Keratinocyte (primary cell): Measurements from ENCODE around the gene SENP1.

Experiments
- EZH2 ChIP-seq: IDR thresholded peaks from one replicate; pipeline ENCODE4 v1.6.1; 2012; ENCODE audit warnings: inconsistent platforms, mild to moderate bottlenecking, low read length, moderate library complexity
- TF ChIP-seq, protein P1 (sequence below), 3 experiments: IDR thresholded peaks in 1 of 3; conservative IDR thresholded peaks in 1 of 3; optimal IDR thresholded peaks in 1 of 3; 2 replicates in 2 of 3; 3 replicates in 1 of 3; pipeline versions ENCODE3 to v1.5.1; 2011; ENCODE audit warnings: low read length in 3 of 3, mild to moderate bottlenecking in 3 of 3, moderate library complexity in 2 of 3, control low read depth in 1 of 3, inconsistent platforms in 1 of 3; ENCODE audit not compliant: insufficient read depth in 2 of 3; ENCODE audit errors: extremely low read depth in 1 of 3

DNA sequence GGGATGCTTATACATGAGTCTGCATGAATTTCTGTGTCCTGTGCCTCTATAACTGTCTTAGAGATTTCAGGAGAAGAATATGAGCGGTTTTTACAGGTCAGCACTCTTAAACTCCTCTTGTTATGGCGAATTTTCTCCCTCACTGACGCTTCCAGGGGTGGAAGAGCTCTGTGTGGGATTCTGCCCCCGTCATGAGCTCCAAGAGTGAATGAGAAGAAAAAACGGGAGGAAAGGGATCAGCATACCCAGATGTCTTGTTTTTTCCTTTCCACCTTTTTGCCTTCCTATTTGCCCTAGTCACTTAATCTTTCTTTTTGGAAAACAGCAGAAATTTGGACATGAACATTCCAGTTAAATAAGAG lies 13.9 kb upstream of the SENP1 start:
- TF ChIP-seq, protein P1, sequence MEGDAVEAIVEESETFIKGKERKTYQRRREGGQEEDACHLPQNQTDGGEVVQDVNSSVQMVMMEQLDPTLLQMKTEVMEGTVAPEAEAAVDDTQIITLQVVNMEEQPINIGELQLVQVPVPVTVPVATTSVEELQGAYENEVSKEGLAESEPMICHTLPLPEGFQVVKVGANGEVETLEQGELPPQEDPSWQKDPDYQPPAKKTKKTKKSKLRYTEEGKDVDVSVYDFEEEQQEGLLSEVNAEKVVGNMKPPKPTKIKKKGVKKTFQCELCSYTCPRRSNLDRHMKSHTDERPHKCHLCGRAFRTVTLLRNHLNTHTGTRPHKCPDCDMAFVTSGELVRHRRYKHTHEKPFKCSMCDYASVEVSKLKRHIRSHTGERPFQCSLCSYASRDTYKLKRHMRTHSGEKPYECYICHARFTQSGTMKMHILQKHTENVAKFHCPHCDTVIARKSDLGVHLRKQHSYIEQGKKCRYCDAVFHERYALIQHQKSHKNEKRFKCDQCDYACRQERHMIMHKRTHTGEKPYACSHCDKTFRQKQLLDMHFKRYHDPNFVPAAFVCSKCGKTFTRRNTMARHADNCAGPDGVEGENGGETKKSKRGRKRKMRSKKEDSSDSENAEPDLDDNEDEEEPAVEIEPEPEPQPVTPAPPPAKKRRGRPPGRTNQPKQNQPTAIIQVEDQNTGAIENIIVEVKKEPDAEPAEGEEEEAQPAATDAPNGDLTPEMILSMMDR (optimal IDR thresholded peaks at IDR 0.05 in 1 of 3, IDR thresholded peaks at IDR 0.05 in 1 of 3, conservative IDR thresholded peaks at IDR 0.05 in 1 of 3; ENCODE audit: extremely low read depth in 1 of 3, insufficient read depth in 2 of 3, low read length in 3 of 3): no peak
- TF ChIP-seq EZH2: no peak
